GM18526 (cell line): ENCODE data around the gene TMEM127.

ENCODE experiments used
- POLR2A ChIP-seq: IDR thresholded peaks from 3 replicates; pipeline ENCODE4 v1.6.1; 2011; ENCODE audit not compliant: insufficient read length; ENCODE audit errors: extremely low read depth

TMEM127 gene

DNA sequence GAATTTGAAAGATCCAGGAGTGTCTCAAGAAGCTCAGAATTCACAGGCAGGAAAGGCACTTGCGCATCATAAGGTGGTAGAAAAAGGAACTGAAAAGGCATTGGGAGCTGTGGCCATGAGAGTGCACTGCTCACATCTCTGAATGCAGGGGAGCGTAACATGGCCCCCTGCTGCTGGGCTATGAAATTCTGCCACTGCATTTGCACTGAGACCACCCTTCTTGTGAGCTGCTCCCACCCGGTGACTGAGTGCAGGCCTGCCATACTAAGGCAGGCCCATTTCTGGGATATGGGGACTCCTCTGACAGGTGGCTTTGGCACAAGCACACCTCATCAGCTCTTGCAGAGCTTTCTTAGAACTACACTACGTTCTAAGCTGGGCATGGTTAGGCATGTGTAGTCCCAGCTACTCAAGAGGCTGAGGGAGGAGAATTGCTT is 31.9 kb downstream of the TMEM127 start:
- no peak for TF ChIP-seq POLR2A

DNA sequence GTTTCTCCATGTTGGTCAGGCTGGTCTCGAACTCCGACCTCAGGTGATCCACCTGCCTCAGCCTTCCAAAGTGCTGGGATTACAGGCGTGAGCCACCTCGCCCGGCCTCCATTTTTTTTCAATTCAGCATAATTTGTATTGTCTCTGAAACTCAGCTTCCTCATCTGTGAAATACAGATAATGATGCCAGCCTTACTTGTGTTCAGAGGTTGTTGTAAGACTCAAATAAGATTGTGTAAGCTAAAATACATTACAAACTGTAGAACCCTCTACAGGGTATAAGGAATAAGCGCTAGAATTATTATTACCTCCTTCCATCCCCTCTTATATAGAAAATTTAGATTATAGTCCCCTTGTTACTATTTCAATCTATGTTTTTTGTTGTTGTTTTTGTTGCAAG is 32.4 kb downstream of the TMEM127 start:
- TF ChIP-seq POLR2A, result no peak

DNA sequence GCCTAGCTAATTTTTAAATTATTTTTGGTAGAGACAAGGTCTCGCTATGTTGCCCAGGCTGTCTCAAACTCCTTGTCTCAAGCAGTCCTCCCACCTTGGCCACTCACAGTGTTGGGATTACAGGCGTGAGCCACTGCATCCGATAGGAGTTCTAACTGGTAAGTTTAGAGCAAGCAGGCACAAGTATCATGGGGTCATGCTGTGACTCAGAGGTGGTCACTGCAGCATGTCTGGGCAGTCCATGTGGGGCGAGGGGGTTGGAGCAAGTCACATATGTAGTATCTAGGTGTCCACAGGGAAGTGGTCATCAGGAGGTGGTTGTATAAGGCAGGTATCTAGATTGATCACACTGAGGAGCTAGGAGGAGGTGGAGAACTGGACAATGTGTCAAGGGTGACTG is 34.5 kb downstream of the TMEM127 start:
- no peak for TF ChIP-seq POLR2A

DNA sequence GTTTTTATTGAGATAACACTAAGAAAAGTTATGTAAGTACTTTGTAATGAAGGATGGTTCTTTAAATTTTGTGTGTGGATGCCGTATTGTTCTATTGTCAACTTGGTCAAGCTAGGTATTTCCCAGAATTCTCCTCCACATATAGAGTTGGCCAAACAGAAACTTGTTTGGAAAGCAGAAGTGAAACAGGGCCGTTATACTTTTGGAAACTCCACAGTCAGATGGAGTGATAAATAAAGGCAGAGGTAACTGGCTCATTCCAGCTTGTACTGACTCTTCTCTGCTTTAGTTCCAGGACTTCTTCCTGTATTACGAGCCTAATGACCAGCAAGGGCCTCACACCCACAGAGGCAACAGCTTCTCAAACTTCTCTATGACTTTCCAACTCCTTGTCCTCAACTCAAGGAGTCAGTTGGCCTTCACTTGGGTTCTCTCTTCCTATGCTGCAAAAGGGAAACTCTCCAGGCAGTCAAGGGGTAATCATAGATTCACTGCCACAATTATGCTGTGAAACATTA is 40.7 kb downstream of the TMEM127 start:
- TF ChIP-seq POLR2A, result no peak

DNA sequence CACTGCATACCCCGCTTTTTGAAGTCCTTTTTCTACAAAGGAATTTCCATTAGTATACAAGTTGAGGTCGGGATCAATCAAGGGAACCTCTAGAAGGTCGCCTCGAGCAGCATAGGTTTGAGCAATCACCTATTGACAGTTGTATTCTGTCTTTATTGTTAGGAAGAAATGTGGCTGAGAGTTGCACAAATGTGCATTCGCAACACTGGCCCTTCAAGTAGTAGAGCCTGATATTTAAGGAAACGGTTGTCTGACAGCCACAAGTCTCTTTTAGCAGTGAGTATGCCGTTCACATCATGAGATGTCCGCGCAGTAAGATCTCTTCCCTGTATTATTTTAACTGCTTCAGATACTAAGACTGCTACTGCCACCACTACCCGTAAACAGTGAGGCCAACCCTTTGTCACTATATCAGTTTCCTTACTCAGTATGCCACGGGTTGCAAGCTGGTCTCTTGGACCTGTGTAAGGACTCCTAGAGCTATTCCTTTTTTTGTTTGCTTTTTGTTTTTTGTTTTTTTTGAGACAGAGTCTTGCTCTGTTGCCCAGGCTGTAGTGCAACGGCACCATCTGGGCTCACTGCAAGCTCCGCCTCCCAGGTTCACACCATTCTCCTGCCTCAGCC is 47.2 kb downstream of the TMEM127 start:
- TF ChIP-seq POLR2A, result no peak

DNA sequence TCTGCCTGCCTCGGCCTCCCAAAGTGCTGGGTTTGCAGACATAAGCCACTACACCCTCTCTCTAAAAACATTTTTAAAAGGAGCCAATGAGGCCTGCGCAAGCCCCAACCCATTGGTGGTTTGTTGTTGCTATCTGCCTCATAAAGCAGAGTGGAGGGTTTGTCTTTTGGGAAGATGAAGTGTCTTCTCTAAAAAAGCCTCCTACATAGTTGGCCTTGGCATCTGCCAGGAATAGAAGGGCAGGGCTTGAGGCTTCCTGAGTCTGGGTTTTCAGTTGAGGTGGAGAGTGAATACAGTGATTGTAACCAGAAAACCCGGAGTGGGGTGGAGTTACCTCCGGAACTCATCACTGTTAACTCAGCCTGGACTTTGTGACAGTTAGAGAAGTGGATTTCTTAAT is 51.2 kb downstream of the TMEM127 start:
- no peak for TF ChIP-seq POLR2A

DNA sequence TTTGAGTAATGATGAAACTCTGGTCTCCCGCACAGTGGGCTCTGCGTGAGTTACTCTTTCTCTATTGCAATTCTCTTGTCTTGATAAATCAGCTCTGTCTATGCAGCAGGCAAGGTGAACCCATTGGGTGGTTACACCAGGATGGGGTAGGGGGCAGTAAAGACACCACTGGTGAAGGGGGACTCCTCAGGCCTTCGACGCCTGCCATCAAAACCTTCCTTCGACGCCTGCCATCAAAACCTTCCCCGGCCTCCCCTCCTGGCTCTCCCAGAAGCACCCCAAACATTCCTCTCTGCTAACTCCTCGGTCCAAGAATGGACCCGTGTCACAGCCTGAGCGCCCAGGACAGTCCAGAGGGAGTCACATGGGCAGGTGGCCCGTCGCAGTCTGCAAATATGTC is 52.4 kb downstream of the TMEM127 start:
- no peak for TF ChIP-seq POLR2A

DNA sequence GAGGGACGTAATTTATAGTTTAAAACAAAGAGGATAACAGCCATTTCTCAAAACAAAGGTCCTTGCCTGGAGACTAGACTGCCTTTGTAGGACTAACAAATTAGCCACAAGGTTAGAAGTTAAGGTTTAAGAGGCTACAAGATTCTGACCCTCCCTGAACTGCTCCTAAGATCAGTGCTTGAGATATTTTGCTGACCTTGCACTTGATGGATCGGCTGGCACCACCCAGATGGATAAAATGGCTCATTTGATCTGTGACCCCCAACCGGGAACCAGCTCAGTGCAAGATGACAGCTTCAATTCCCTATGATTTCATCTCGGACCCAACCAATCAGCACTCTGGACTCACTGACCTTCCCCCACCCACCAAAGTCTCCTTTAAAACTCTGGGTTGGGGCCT is 53.5 kb downstream of the TMEM127 start:
- TF ChIP-seq POLR2A, result no peak

DNA sequence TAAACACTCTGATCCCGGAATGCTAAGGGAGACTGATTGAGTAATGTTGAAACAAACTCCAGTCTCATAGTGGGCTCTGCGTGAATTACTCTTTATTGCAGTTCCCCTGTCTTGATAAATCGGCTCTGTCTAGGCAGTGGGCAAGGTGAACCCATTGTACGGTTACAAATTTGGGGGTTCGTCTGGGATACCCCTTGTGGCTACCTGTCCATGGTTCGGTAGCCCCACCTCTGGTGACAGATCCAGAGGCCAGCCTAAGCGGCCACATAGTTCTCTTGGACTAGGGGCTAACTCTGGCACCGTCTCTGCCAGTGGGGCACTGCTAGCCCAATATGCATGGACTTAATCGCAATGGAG is 56.1 kb downstream of the TMEM127 start:
- TF ChIP-seq POLR2A, result no peak

DNA sequence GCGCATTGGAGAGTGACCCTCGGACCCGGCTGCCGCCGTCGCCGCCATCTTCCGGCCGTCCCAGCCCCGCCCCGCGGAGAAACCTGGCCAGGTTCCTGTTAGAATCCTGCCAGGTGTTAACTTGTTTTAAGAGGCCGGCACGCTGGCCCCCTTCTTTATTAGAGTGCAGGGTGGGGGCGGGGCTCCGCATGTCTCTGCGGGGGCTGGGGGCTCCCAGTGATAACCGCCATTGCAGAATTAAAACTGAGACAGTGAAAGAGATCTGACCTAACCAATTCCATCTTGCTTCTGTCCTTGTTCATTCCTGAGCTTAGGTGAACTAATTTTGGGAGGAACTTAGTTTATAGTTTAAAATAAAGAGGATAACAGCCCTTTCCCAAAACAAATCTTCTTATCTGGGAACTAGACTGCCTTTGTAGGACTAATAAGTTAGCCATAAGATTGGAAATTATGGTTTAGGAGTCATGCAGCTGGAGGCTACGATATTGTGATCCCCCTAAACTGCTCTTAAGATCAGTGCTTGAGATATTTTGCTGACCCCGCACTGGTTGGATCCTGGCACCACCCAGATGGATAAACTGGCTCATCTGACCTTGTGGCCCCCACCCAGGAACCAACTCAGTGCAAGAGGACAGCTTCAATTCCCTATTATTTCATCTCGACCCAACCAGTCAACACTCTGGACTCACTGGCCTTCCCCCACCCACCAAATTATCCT is 56.6 kb downstream of the TMEM127 start:
- no peak for TF ChIP-seq POLR2A

DNA sequence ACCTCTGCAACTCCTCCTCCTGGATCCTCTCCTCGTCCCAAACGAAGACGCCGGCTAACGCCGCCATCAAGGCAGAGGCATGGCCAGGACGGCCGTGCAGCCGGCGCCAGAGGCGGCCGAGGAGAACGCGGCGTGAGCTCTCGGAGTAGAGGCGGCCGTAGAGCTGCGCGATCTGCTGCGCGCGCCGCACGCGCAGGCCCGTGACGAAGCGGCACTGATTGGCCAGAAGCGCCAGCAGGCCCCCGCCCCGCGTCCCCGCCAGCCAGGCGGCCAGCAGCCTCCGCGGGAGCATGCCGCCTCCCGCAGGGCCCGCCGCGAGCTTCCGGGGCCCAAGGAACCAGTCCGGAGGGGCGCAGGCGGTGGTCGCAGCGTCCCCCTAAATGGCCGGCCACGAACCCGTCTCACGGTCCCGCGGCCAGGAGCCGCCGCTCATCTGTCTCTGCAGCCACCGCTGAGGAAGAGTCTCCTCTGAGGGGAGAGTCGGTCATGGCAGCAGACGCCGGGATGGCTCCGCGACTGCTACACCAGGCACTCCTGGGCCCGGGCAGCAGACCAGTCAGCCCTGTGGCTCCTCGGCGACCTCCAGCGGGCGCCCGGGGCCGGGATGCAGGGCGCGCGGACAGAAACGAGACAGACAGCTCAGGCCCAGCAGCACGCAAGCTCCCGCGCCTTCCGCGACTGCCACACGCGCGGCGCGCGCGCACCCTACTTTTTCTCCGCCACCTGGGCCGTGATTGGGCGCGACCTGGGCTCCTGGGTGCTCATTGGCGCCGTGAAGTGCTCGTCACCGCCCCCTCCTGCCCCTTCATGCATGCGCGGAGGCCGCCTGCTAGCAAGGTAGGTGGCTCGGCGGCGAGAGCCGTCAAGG is 57.4 kb downstream of the TMEM127 start, which contains the start of gene STARD7:
Gene STARD7 (minus strand): TSS at position 685 of the 868 bp plus-strand sequence. CDS start 393 bp downstream, at position 292.
- TF ChIP-seq POLR2A, result peak; percentile 91

DNA sequence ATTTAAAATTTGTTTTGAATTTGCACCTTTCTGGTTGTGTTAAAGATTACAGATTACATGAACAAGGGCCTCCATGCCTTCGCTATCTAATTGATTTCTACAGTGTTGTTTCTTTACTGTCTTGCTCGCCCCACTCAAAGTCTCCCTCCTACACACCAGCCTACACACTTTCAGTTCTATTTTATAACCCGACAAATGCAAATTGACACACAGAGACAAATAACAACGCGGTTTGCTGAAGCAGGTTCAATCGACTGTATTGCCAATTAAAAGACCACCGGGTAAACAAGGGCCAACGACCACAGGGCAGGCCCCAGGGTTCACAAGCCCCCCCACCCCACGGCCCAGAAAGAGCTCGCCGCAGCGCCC is 58.0 kb downstream of the TMEM127 start:
- TF ChIP-seq POLR2A, result no peak

DNA sequence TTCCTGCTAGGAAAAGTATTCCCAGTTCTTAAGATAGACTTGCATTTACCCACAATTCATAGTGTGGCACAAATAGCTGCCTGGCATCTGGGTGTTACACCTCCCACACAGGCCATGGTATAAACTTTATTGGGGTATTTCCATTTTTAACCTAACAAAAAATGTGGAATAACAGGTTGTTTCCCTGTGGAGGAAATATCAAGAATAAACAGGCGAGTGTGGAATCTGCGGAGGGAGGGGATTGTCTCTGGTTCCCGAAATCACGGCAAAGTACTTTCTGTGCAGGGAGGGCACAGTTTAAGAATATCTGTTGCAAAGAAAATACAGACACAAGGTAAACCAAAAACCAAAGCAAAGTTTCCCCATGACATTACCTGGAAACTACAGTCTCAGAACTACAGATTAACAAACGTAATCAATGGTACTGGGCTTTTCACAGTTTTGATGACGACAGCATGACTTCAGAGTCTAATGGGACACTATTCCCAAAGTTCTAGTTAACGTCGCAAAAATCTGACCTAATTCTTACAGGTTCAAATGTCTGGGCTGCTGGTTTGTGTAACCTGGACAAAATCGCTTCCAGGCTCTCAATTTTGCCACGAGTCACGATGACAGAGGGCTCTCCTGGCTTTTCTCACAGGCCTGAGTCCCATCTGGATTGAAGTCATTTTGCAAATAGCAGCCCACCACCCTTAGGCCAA is 58.6 kb downstream of the TMEM127 start:
- TF ChIP-seq POLR2A, result no peak

DNA sequence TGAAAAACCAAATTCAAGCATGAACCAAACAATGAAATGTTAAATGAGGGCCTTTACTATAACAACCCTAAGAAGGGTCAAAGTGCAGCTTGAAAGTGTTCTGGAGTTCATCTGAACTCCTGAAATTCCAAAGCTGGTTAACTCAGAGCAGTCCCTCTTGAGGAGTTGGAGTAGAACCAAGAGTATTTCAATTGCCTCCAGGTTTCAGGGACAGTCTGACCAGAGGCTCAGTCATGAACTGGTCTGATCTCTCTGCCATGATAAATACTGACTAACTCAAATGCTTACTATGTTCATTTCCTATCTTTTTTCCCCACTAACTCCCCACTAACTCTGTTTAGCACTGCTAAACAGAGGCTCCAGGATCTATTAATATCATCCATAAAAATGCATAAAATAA is 59.9 kb downstream of the TMEM127 start:
- TF ChIP-seq POLR2A, result no peak
